Embryonic facial prominence (tissue), 1 donor: ENCODE measurements around the gene ATXN7L2.
A peak's percentile ranks its signal among the peaks of the same experiment; 100 is the strongest.
"Not testable (repeated sequence)": the region's sequence is repeated elsewhere in the genome, so short reads cannot be mapped to it uniquely, and the experiment has no call there.

Experiments
- DNase-seq: peaks from one replicate; pipeline ENCODE4 v3.0.0-alpha.2; 2016; ENCODE audit errors: extremely low spot score

Gene ATXN7L2

DNA sequence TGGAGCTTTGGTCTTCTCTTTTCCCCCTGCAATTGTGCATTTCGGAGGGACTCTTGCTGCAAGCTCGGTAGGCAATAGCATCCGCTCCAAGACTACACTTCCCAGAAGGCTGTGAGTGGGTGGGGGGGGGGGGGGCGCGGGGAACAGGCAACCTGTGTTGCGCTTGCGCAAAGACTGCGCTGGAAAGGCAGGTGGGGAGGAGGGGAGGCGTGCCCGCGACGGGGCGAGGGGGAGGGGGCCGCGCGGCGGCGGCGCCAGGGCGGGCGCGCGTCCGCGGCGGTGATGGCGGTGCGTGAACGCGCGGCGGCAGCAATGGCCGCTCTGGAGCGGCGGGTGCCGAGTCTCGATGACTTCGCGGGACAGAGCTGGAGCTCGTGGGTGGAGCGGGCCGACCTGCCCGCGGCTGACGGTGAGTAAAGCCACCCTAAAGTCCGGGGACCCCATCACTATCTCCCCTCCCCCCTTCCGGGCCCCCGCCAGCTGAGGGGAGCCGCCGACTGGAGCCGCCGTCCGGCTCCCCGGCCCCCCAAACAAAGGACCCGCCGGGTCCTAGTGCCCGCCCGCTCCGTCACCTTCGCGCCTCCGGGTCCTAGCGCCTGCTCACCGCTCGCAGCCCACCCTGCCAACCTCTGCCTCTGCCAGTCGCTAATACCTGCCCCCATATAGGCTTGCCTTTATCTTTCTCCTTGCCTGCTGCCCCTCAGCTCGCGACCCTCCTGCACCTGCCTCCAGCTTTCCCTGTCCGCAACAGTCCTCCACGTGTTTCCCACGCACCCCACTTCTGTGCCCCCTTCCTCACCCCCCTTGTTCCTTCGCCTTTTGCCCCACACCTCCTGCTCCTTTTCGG lies at the start of gene ATXN7L2:
TSS of gene ATXN7L2 (plus strand) at position 234 of the 847 bp plus-strand sequence. CDS start at position 283, 49 bp downstream.
- peak; percentile 89 for DNase-seq

DNA sequence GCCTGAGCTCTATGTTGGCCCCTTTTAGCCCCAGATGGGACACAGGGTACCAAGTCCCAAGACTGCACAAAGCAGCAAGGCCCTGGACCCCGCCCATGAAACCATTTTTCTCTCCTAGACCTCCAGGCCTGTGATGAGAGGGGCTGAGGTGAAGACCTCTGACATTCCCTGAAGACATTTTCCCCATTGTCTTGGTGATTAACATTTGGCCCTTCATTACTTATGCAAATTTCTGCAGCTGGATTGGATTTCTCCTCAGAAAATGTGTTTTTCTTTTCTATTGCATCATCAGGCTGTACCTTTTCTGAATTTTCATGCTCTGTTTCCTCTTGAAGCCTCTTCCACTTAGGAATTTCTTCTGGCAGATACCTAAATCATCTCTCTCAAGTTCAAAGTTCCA lies 49.2 kb upstream of the ATXN7L2 start:
- DNase-seq: no peak

- no peak for DNase-seq
Measured at GRCh38 chr1:109438798-109439297, 44.9 kb upstream of the ATXN7L2 start.

DNA sequence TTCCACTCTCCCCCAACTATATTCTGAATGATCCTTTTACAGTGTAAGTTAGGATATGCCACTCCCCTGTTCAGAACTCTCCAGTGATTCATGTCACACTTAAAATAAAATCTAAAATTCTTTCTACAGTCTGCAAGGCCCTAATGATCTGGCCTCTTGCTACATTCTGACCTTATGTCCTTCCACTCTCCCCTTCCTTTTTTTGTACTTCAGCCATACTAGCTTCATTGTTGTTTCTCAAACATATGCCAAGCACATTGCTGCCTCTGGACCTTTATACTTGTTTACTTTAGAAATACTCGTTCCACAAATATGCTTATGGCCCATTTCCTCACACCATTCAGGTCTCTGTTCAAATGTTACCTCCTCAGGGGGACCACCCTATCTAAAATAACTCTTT lies 42.6 kb upstream of the ATXN7L2 start:
- no peak for DNase-seq

- DNase-seq: no peak
Measured at GRCh38 chr1:109443476-109443875, 40.2 kb upstream of the ATXN7L2 start.

- DNase-seq: no peak
Measured at GRCh38 chr1:109444346-109444745, 39.4 kb upstream of the ATXN7L2 start.

DNA sequence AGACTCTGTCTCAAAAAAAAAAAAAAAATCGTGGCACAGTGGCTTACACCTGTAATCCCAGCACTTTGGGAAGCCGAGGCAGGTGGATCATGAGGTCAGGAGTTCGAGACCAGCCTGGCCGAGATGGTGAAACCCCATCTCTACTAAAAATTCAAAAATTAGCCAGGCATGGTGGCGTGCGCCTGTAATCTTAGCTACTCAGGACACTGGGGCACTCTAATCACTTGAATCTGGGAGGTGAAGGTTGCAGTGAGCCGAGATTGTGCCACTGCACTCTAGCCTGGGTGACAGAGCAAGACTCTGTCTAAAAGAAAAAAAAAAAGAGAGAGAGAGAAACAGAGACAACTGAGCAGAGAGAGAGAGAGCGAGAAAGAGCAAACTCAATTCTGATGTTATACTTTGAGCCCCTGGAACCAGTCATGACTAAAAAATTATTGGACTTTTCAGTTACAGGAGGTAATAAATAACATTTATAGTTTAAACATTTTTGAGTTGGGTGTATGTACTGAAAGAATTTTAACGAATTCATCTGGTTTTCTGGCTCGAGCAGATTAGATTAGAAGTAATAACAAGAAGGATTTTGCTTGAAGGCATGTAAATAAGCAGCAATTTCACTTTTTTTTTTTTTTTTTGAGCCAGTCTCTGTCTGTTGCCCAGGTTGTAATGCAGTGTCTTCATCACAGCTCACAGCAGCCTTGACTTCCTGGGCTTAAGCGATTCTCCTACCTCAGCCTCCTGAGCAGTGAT lies 37.6 kb upstream of the ATXN7L2 start:
- DNase-seq: not testable (repeated sequence)

DNA sequence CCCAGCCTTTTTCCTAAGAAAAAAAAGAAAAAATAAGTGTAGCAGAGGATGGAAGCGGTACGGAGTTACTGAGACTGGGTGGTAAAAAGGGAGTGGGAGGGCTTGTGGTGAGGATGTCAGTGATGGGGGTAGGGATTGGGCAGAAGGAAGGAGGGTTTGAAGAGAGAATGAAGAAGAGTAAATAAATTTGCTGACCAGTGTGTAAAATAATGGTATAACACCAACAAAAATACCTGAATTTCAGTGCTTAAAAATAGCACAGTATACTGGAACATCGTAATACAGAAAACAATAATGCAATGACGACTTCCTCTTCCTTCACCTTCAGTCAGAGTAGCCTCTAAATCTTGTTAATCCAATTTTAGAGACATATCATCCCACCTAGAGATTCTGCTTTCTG lies 36.2 kb upstream of the ATXN7L2 start:
- no peak for DNase-seq

- no peak for DNase-seq
Measured at GRCh38 chr1:109454497-109455133, 29.1 kb upstream of the ATXN7L2 start.

- no peak for DNase-seq
Measured at GRCh38 chr1:109457819-109458218, 25.9 kb upstream of the ATXN7L2 start.

- no peak for DNase-seq
Measured at GRCh38 chr1:109466125-109466451, 17.6 kb upstream of the ATXN7L2 start.

- DNase-seq: no peak
Measured at GRCh38 chr1:109466452-109467300, 17.0 kb upstream of the ATXN7L2 start, which contains the start of gene SYPL2. Gene SYPL2 (plus strand): TSS chr1:109466546. CDS start chr1:109466844, 298 bp downstream.

DNA sequence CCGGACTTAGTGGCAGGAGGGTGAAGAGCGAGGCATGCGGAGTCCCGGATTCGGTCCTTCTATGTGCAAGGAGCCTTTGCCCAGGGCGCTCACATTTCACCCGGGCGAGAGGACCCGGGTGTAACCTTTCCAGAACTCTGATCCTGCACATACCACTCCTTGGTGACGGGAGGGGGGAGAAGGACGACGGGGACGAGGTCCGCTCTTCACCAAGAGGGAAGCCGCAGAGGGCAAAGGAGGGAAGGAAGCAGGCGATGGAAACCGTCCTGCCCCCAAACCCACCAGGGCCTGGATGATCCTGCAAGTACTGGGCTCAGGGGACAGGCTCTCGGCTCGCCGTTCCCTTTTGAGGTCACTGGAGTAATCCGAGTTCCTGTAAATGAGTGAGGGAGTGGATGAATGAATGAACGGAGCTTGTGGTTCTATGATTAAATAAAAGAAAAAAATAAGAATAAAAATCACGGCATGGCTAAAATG lies 16.4 kb upstream of the ATXN7L2 start:
- no peak for DNase-seq

DNA sequence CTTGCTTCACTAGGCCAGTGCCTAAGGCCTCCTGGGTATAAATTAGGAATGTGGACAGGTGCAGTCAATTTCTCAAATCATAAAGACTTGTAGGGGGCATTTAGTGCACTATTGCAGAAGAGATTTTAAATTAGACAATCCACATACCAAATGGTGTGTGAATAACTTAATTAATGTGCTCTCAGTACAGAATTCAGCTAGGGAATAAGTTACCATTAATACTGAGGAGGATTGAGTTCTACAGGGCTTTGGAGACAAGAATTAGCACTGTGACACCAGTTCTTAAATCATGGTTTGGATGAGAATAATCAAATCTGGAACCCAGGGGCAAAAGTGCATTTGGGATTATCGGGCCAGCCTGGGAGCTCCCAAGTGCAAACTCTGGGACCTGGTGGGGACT lies 15.6 kb upstream of the ATXN7L2 start:
- no peak for DNase-seq

- DNase-seq: no peak
Measured at GRCh38 chr1:109468903-109469302, 14.8 kb upstream of the ATXN7L2 start.

DNA sequence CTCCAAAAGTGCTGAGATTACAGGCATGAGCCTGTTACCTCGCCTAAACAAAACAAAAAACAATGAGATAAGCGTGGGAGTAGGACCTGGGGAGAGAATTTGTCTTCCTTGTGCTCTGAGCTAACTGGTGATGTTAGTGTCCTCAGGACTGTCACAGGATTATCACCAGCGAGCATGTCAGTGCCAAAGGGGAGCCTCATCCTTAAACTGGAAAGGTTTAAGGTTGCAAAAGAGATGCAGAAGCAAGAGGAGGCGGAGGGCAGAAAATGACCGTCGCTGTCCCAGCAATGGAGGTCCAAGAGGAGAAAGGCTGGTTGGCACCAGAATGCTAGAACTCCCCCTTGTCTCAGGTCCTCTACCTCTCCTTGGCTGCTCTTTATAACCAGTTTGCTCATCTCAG lies 13.5 kb upstream of the ATXN7L2 start:
- DNase-seq: no peak

GRCh38 chr1:109472779-109473178 lies 10.9 kb upstream of the ATXN7L2 start:
- no peak for DNase-seq

GRCh38 chr1:109473284-109474057 lies 10.2 kb upstream of the ATXN7L2 start:
- DNase-seq: not testable (repeated sequence)

DNA sequence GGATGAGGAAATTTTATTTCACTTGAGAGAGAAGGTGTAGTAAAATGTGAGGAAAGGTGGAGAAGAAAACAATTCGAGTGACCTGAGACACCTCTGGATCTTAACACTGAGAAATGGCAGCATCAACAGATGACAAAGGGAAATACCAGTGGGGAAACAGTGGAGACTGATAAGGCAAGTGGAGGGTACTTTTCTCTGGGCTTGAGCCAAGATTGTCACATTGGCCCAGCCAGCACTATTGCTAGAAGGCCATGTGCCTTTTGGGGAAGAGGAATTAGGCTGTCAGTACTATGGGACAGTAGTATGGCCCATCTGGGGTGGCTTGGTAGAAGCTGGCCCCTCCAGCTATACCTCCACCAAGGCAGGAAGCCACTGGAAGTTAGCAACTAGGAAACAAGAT lies 9.0 kb upstream of the ATXN7L2 start:
- DNase-seq: no peak

GRCh38 chr1:109475261-109475660 lies 8.4 kb upstream of the ATXN7L2 start:
- no peak for DNase-seq
